KG1 (cell line): ENCODE data around the gene CDK4.

ENCODE experiments used
- DNase-seq: peaks from one replicate; lab custom pipeline; 2025; lab: John Stamatoyannopoulos, UW

Gene CDK4

DNA sequence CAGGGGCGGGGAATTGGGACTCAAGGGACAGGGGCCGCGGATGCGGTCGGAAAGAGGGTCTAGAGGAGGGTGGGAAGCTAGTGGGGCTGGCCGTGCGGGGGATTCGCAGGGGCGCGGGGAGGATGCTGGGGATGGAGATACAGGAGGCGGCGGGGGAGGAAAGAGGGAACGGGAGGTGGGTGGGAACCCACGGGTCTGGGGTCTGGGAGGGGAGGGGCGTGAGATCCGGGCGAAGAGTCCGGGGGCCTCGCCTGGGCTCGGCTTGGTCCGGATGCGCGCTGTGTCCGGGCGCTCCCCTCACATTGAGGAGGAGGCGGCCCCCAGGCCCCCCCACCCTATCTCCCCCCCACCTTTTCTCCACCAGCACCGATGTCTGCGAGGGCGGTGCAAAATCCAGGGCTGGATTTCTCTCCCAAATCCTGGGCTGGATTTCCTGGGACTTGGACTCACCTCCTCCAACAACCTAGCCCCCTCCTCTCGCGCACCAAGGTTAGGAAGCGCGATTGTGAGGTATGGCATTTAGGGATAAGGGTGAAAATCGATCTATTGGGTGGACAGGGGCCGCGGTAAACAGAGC is 13.4 kb downstream of the CDK4 start, which contains the start of gene AGAP2:
Gene AGAP2 (minus strand): TSS at position 82 of the 577 bp plus-strand sequence. CDS start 496 bp downstream, outside the sequence.
- no peak for DNase-seq

DNA sequence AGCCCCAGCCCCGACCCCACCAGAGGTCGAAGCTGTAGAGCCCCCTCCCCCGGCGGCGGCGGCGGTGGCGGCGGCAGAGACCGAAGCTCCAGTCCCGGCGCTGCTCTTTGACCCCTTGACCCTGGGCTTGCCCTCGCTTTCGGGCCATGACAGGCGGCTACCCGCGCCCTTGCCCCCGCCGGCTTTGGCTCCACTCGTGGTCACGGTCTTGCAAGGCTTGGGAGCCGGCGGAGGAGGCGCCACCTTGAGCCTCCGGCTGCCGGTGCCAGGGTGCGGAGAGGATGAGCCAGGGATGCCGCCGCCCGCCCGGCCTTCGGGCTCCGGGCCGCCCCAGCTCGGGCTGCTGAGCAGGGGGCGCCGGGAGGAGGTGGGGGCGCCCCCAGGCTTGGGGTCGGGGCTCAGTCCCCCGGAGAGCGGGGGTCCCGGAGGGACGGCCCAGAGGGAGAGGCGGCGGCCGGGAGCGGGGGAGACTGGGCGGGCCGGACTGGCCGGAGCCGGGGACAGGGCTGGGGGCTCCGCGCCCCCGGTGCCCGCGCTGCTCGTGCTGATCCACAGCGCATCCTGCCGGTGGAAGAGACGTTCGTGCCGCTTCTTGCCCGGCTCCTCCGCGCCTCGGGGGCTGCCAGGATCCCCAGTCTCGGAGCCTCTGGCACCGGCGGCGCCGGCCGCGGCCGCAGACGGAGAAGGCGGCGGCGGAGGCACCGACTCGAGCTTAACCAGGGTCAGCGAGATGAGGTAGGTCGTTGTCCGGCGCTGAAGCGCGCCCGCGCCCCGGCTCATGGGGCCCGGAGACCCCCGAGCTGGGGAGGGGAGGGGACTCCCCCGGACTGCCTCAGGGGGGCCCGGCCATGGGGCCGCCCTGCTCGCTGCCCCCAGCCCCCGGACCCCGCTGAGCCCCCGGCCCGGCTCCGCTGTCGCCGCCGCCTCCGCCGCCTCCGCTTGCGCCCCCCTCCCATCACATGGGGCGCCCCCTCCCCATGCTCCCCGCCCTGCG is 14.3 kb downstream of the CDK4 start:
- no peak for DNase-seq

DNA sequence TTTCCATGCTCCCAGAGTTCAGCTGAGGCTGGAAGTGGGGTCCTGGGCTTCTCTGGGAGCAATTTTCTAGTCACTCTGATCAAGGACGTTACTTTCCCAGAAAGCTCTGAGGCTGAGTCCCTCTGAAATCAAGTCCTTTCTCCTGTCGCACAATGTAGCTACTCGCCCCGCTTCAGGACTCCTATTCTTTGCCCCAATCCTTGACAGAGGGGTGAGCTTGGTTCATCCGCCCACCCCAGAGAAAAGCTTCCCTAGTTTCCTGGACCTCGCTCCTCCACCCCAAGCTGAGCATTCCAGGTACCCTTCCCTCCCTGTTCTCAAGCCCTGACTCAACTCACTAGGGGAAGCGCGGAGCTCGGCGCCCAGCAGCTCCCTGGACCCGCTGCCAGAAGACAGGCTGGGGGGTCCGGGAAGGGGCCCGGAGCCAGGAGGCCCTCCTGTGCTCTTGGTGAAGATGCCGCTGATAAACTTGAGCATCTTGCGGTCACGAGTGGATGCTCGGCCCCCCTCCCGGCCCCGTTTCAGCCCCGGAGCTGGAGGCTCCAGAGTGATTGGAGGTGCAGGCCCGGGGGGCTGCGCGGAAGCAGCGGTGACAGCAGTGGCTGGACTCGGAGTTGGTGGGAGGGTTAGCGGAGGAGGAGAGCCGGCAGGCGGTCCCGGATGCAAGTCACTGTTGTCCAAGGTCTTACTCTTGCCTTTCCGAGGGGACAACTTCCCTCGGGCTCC is 15.2 kb downstream of the CDK4 start:
- DNase-seq, result no peak

DNA sequence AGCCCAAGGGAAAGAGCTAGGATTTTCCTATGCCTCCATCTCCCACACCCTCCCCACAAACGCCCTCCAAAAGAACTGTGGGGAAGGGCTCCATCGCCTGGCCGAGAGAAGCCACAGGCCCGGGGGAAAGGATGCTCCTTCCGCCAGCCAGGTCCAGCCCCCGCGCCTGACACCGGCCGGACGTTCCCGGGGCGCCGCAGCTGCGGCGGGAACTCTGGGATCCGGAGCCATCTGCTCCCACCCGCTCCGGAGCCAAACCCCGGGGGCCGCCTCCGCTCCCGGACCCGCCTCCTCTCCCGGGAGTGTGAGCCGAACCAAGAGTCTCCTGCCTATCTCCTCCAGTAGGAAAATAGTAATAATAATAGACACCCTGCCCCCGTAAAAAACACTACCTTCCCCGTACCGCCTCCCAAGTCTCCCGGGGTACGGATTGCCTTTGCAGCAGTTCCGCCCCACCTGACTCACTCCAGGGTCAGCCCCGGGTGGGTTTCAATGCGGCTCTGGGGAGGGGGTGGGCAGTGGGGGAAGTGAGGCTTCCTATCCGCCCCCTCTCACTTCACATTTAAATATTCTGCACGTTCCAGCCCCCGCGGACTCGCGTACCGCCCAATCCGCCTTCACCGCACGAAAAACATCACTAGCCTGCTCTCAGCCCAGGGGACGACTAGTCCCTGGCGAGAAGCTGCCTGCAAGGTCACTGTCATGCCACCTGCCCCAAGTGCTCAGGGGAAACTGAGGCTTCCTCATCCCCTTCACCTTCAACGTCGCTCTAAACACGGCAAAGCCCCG is 16.0 kb downstream of the CDK4 start:
- DNase-seq, result no peak

DNA sequence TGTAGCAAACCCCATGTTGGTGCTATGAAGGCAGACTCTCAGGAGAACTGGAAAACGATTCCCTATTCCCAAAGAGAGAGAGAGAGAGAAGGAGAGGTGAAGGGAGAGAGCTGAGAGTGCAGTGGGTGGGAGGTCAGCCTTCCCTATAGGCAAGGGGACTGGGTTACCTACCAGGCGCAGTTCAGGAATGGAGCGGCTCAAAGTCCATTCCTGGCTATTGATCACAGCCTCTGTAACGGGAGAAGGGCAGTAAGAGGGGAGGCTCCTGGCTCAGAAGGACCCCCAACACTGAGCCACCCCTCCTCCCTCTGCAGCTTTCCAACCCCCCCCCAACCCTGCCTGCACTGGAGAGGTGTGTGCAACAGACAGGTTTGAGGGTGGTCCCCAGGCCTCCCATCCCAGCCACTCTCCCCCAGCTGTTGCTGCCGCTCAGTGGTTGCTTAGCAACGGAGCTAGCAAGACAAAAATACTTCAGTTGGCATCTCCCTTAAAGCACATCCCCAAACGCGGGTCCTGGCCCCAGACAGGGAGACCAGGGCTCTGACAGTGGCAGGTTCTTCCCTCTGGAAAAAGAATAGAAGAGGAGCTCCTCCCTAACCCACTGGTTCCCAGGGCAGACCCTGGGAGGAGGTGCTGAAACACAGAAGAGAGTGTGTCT is 16.8 kb downstream of the CDK4 start:
- DNase-seq, result no peak

DNA sequence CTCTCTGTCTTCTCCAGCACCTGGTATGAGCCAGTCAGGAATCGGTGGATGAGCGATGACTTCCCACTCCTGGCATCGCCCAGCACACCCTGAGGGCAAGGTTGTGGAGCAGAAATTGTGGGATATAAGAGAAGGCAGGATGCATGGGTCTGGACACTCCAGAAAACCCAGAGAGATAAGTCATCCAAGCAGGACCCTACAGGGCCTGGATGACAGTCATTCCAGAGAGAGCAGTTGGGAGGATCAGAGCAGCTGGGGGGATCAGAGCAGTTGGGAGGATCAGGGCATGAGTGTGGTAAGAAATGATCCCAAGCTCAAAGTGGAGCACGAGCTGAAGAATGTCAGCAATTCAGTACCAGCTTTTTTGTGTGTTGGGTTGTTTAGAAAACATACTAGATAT is 17.5 kb downstream of the CDK4 start:
- no peak for DNase-seq

DNA sequence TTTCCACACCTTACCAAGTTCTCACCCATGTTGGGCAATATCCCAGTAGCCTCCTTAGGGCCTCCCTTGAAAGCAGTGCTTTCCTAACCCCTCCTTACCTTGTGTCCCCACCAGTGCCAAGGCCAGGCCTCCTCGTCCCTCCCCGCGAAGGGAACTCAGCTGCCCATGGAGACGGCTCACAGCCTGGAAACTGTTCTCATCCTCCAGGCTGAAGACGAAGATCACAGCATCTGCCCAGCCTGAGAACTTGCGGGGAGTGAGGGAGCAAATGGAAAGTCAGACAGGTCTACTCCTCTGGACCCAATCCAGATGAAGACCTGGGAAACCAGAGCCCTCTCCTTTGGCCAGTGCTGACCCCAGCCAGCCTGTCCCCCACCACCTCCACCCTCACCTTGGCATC is 18.2 kb downstream of the CDK4 start:
- DNase-seq, result no peak

DNA sequence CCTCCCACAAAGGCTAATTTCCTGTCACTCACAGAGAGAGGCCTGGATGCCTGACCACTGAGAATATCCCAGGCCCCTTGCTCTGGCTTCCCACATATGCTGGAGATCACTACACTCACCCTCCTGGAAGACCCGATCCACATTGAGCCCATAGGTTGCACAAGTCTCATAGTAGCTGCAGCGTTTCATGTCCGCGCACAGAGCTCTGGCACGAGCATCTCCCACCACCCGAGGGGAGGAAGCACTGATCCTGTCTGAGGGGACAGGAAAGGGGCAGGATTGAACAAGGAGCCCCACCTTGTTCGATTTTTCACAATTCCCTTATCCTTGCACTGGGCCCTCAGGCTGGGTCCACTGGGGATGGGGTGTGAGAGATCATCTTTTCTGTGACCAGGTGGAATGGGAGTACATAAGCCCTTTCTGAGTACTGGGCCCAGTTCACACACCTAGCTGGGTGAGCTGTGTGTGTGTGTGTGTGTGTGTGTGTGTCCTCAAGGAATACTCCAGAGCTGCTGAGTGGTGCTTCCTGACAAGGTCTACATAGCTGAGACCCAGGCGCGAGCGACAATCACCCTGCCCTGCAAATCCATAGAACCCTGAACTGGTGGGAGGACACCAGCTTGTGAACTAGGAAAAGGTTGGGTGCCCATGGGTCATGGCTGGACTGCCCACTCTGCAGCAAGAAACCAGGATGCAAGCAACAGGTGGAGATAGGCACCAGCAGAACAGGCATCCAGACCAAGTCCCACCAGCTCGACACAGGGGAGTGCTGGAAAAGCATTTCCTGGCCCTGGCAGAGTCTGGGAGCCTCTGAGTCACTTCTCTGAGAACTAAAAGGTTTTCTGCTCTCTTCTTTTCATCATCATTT is 19.1 kb downstream of the CDK4 start:
- no peak for DNase-seq

DNA sequence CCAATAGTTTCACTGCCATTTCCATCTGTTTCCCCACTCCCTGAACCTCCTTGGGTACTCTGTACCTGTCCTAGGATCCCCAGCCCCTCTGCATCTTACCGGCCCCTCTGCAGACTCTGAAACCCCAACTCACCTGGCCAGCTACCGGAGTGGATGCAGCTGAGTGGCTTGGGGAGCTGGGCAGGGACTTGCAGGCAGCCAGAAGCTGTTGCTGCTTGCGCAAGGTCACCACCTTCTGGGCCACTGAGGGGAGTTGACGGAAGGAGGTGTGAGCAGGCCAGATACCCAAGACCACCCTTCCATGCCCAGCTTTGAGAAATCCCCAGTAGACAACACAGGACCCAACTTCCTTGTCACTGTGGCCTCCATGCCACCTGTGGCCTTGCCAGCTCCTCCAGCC is 19.8 kb downstream of the CDK4 start:
- no peak for DNase-seq

DNA sequence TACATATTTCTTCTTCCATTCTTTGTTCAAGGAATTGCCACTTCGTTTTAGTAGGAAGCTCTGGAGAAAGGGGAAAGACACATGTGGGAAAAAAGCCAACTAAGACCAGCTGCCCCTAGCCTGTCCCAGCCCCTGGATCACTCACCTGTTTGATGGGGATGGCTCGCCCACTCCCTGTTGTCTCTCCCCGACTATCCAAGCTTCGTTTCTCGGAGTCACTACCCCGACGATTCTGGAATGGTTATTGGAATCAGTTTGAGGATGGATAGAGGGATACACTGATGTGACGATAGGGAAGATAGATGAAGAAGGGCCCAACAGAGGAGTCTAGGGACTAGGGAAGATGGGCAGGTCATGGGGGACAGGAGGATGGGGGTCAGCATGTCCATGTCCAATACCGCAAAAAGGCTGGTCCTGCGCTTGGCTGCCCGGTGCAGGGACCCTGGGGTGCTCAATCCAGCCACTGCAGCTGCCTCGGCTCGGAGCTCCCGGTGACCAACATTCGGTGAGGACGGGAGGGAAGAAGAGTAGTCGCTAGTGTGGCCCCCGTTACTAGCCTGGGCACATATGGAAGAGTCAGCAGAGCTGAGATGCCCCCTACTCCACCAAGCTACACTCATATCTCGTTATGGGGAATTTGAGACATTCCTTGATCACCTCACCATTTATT is 20.6 kb downstream of the CDK4 start:
- no peak for DNase-seq

DNA sequence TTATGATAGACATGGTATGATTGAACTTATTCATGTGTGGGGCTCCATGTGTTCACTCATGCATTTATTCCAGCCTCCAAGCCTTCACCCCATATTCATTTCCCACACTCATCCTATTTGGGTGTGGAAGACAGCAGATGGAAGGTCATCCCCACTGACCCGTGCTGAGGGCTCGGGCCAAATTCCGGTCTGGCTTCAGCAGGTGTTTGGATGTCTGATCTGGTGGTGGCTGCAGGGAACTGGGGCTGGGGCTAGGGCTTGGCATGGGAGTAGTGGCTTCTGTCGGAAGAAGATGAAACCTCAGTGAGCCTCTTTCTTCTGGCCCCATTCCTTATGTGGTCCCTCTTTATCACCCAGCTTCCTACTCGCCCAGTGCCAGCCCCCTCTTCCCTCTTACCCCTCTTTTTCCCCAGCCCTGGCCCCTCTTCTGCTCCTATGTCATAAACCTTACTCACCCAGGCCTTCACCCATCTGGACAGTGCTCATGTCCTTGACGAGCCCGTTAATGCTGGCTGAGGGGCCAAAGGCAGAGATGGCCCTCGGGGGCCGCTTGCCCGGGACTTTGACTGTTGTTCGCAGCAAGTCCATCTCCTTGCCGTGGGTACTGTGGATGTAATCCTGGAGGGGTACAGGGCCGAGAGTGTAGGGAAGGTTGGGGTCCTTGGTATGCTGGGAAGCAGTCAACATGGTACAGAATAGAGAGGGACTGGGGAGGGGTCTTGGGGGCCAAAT is 21.6 kb downstream of the CDK4 start:
- DNase-seq, result no peak

DNA sequence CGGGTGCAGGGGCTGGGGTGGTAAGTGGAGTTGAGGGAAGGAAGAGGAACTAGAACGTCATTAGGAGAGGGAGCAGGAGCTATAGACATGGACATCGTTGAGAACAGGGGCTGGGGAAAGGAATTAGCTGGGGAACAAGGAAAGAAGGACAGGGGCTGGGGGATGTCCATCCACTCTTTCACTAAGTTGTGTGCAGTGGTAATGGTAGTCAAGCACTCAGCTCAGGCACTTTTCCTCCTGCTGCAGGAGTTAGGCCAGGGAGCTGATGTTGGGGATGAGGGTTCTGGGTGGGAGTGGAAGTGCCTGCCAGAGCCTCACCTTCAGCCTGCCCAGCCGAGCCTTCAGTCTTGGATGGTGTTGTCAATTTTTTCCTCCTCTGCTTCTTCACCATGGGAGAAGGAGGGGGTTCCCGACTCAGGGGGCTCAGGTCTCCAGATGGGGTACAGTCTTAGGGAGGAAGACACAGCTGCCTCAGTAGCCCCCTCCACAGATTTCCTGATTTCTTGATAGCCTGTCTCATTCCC is 22.7 kb downstream of the CDK4 start:
- DNase-seq, result no peak

DNA sequence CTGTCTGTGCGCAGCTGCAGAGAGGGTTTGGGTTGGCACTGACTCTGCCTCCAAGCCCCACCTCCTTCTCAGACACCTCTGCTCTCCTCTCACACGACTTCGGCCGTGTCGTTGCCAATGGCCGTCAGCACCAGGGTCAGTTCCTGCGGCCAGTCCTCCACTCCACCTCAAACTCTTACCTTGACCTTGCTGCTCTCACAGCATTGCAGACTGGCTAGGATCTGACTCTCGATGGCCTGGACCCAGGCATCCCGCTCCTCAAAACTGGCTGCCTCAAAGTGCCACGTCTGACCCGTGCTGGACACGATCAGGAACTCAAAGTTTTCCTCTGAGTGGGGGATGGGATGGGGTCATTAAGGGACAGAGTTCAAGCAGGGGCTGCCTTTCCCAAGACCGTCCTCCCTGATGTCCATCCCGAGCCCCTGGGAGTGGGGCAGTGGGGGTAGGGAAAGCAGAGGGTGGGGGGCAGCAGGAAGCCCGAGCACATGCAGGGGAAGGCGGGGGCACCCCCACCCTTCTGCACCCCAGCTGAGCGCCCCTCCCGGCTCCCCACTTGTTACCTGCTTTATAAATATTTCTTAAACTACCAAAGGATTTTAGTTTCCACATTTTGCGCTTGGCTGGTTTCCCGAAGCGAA is 24.2 kb downstream of the CDK4 start:
- DNase-seq, result no peak

DNA sequence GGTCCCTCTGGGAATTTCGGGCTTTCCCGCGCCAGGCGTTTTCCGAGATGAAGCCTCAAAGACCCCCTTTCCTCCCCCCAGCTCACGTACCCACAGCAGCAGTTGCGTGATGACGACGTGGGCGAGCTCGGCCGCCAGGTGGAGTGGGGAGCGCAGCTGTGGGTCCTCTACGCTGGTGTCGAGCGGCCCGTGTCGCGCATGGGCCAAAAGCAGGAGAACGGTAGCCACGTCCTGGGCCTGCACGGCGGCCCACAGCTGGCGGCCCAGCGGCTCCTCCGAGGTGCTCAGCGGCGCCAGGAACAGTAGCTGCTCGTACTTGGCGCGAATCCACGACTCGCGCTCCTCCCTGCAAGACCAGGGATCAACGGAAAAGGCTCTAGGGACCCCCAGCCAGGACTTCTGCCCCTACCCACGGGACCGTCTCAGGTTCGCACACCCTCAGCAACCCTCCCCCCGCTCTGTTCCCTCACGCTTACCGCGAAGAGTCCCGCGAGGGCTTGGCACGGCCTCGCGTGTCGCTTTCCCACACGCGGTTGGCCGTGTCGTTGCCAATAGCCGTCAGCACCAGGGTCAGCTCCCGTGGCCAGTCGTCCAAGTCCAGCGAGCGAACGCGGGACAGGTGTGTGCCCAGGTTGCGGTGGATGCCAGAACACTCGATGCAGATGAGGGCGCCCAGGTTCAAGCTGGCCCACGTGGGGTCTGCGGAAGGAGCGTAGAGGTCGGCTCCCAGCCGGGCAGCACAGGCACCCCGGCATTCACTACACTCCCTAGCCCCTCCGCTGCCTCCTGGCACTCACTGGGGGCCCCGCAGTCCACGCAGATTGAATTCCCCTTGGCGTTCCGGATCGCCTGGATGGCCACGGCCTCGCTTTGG is 25.0 kb downstream of the CDK4 start:
- DNase-seq, result no peak

DNA sequence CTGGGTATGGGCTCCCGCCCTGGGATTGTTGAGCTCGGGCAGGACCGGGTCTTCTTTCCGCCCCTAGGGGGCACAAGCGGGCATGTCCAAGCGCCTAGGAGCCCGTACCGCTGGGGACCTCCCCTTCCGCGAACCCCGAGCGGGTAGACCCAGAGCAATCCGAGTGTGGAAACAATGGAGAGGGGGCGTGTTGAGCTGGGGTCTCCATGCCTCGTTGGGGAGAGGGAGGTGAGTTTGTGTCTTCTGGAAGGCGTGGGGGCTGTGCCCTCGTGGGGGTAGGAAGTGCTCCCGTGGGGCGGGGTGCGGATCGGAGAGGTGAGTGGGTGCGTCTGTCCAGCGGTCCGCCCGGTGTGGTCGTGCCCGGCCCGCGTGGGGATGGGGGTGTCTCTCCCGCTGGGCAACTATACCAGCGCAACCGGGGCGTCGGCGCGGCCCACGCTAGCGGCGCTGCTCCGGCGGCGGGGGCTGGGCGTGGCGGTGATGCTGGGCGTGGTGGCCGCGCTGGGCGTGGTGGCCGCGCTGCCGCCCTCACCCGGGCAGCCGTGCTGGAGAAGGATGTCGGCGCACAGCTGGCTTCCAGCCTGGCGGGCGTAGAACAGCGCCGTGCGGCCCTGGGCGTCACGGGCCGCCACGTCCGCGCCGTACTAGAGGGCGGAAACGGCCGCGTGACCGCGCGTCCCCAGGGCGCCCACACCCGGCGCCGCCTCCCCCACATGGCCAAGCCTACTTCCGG is 25.8 kb downstream of the CDK4 start:
- no peak for DNase-seq

DNA sequence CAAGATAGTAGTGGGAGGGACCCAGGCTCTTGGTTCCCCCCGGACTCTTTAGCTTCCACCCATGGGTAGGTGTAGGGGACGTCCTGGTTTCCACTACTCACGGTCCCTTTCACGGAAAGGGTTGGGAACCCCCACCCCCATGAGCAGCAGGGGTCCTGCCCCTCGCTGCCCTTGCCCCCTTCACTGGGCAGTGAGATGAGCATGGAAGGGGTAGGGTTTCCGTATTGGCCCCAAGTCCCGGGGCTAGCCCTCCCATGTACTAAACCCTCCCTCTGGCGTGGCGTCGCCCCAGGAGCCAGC is 26.3 kb downstream of the CDK4 start:
- DNase-seq, result no peak
